Activated CD4-positive, CD25-positive, alpha-beta regulatory T cell (primary cell): ENCODE results near the gene PCTP.

ENCODE experiments used
- DNase-seq, 4 experiments: peaks; one replicate each; lab custom pipeline; 2025; lab: John Stamatoyannopoulos, UW

Gene PCTP

GRCh38 chr17:55727920-55728319 lies 22.9 kb upstream of the PCTP start:
- no peak for DNase-seq

- no peak for DNase-seq
These were observed 22.5 kb upstream of the PCTP start for GRCh38 chr17:55728361-55728760.

- DNase-seq = no peak
These were observed 22.0 kb upstream of the PCTP start for GRCh38 chr17:55728833-55729232.

- no peak for DNase-seq
These were observed 21.4 kb upstream of the PCTP start for GRCh38 chr17:55729484-55729883.

DNA sequence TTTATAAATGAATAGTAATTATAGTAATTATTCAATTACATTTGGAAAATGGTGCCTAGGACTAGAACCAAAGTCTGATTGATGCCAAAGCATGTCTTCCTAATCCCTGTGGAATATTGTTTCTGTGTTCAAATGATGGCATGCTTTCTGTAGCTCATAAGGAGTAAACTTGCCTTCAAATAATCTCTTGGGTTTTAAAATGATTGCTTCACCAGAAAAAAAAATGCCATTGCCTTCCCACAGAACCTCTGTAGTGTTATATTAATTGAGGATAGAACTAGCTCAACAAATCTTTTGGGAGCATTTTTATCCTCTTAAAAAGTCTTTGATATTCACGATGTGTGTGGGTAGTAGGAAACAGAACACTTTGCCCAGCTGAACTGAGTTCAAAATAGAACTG lies 20.5 kb upstream of the PCTP start:
- DNase-seq = no peak

- DNase-seq = no peak
These were observed 20.0 kb upstream of the PCTP start for GRCh38 chr17:55730808-55731207.

- no peak for DNase-seq
These were observed 19.1 kb upstream of the PCTP start for GRCh38 chr17:55731586-55732250.

GRCh38 chr17:55734128-55734781 lies 16.6 kb upstream of the PCTP start:
- DNase-seq = no peak

GRCh38 chr17:55735731-55736405 lies 15.0 kb upstream of the PCTP start:
- DNase-seq = no peak

- DNase-seq = no peak
These were observed 12.8 kb upstream of the PCTP start for GRCh38 chr17:55737976-55738501.

GRCh38 chr17:55740511-55741355 lies 10.1 kb upstream of the PCTP start:
- DNase-seq = no peak

DNA sequence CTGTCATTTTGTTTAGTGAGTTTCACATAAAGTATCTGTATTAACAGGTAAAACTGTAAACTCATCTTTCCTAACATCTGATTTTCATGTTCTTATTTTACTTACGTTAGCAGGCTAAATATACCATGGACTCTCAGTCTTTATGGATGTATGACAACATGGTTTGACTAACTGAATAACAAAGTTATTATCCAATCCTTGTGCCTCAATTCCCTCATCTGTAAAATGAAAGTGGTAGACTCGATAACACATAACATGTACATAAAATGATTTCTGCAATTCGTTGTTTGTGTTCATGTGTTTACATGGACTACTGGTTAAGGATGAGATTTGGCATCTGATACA lies 9.5 kb upstream of the PCTP start:
- DNase-seq = no peak

GRCh38 chr17:55742272-55743102 lies 8.4 kb upstream of the PCTP start:
- no peak for DNase-seq

DNA sequence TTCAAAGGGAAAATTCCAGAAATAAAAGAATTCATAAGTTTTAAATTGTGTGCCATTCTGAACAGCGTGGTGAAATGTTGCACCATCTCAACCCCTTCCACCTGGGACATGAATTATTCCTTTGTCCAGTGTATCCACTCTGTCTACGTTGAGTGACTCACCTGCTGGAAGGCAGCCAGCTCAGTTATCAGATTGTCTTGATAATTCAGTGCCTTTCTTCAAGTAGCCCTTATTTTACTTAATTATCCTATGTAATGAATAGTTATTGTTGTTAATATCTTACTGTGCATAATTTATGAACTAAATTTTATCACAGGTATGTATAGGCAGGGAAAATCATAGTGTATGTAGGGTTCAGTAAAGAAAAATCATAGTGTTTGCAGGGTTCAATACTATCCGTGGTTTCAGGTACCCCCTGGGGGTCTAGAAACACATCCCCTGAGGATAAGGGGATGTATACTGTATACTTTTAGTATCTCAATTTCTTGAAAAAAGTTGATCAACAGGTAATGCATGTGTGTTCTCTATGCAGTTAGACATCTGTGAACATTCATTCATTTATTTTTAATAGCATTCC lies 7.7 kb upstream of the PCTP start:
- no peak for DNase-seq

DNA sequence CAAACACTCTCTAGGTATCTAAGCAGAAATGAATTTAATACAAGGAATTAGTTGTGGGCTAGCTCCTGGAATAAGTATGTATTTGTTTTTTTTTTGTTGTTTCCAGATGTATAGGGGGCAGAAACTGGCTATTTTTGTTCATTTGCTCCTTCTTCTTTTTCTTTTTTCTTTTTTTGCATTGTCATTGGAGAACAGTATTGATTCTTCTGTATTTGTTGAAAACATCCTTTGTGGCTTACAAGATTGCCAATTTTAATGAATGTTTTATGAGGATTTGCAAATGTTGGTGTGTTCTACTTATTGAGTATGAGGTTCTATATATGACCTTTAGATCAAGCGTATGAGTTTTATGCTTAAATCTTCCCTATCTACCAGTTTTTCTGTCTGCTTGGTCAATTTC lies 5.6 kb upstream of the PCTP start:
- DNase-seq = no peak

DNA sequence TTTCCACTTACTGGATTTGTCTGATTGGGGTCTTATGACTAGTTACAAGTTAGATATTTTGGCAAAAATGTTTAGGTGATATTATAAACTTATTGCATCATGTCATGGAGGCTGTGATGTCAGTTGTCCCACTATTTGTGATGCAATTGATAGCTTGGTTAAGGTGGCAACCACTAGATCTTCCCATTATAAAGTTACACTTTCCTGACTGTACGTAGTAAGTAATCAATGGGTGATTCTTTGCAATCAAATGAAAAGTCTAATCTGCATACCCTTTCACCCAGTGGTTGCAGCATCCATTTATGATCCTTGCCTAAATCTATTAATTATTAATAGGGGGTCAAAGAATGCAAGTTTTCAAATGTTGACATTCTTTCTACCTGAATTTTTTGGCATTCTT lies 4.4 kb upstream of the PCTP start:
- DNase-seq = no peak

- DNase-seq = no peak
These were observed 3.6 kb upstream of the PCTP start for GRCh38 chr17:55747209-55747608.

DNA sequence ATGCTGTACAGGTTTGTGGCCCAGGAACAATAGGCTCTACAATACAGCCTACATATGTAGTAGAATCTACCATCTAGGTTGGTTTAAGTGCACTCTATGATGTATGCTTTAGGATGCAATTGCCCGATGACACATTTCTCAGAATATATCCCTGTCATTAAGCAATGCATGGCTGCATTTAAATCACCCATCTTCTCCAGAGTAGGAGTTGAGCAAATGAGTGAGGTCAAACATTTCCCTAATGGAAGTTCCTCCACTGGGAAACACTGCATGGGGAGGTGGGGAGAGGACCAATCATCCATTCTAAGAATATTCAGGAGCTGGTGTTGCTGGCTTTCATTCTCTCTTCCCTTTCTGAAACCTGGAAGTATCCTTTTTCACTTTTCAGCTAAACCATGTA lies 2.0 kb upstream of the PCTP start:
- DNase-seq = no peak

GRCh38 chr17:55749985-55750384 lies 866 bp upstream of the PCTP start:
- no peak for DNase-seq

DNA sequence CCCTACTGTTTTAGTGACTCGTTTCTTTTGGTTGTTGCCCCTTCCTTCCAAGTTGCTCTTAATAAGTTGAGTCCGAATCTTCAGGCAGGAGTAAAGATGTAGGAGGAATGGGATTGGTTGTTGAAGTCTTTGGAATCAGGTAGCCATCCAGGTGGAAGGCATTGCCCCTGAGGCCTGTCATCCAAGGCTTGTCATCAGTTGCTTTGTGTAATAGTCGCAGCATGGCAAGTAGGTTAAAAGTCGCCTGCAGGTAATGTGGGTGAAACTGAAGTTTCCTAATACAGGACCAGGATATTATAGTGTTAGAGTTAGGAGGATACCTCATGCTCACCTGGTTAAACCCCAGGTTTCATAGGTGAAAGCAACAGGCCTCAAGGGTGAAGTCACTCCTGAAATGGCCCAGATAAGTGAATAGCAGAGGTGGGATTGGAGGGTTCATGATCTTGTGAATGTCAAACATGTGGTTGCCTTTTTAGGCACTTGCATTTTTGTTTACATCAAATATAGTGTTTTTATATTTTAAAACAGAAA lies 934 bp downstream of the PCTP start:
- DNase-seq = no peak

DNA sequence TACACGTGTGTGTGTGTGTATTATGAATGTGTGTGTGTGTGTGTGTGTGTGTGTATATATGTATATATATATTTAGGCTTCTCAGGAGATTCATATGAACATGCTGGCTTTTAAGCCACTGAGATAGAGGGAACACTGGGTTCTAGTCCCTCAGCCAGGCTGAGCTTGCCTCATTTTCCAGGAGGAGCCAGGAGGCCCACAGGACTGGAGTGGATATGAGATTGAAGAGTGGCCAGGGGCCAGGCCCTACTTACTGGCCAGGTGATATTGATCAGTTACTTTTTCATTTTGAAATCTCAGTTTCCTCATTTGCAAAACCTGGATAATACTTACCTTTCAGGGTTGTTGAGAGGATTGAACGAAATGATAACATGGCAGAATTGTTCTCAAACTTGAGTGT lies 5.8 kb downstream of the PCTP start:
- no peak for DNase-seq
